NCI-H226 (cell line): ENCODE measurements around the gene ST6GALNAC3.
"Not testable (repeated sequence)": the region's sequence is repeated elsewhere in the genome, so short reads cannot be mapped to it uniquely, and the experiment has no call there.

ENCODE experiments used
- DNase-seq: peaks from one replicate; pipeline ENCODE4 v3.0.0-alpha.2; 2015

The ST6GALNAC3 gene

GRCh38 chr1:76593141-76593540 lies 518.6 kb downstream of the ST6GALNAC3 start:
- DNase-seq, result no peak

GRCh38 chr1:76593618-76594017 lies 519.1 kb downstream of the ST6GALNAC3 start:
- DNase-seq, result no peak

- no peak for DNase-seq
Observed at GRCh38 chr1:76595024-76595423, 520.5 kb downstream of the ST6GALNAC3 start.

GRCh38 chr1:76601465-76601864 lies 526.9 kb downstream of the ST6GALNAC3 start:
- DNase-seq, result no peak

- DNase-seq, result no peak
Observed at GRCh38 chr1:76607717-76608116, 533.2 kb downstream of the ST6GALNAC3 start.

- no peak for DNase-seq
Observed at GRCh38 chr1:76611770-76612445, 537.4 kb downstream of the ST6GALNAC3 start.

GRCh38 chr1:76613886-76614285 lies 539.3 kb downstream of the ST6GALNAC3 start:
- DNase-seq, result no peak

- DNase-seq, result no peak
Observed at GRCh38 chr1:76615253-76616035, 540.9 kb downstream of the ST6GALNAC3 start.

- no peak for DNase-seq
Observed at GRCh38 chr1:76620371-76620770, 545.8 kb downstream of the ST6GALNAC3 start.

GRCh38 chr1:76622774-76623528 lies 548.4 kb downstream of the ST6GALNAC3 start:
- no peak for DNase-seq

- DNase-seq, result no peak
Observed at GRCh38 chr1:76625886-76626678, 551.5 kb downstream of the ST6GALNAC3 start.

GRCh38 chr1:76627498-76627897 lies 553.0 kb downstream of the ST6GALNAC3 start:
- no peak for DNase-seq

GRCh38 chr1:76627901-76628300 lies 553.4 kb downstream of the ST6GALNAC3 start:
- DNase-seq, result no peak

GRCh38 chr1:76632136-76632535 lies 557.6 kb downstream of the ST6GALNAC3 start:
- no peak for DNase-seq

- no peak for DNase-seq
Observed at GRCh38 chr1:76635784-76636183, 561.2 kb downstream of the ST6GALNAC3 start.

GRCh38 chr1:76639181-76639580 lies 564.6 kb downstream of the ST6GALNAC3 start:
- no peak for DNase-seq

- no peak for DNase-seq
Observed at GRCh38 chr1:76640092-76640491, 565.5 kb downstream of the ST6GALNAC3 start.

- no peak for DNase-seq
Observed at GRCh38 chr1:76640723-76641122, 566.2 kb downstream of the ST6GALNAC3 start.

- no peak for DNase-seq
Observed at GRCh38 chr1:76644139-76644538, 569.6 kb downstream of the ST6GALNAC3 start.

GRCh38 chr1:76652860-76653259 lies 578.3 kb downstream of the ST6GALNAC3 start:
- not testable (repeated sequence) for DNase-seq

- no peak for DNase-seq
Observed at GRCh38 chr1:76657623-76658022, 583.1 kb downstream of the ST6GALNAC3 start.

- no peak for DNase-seq
Observed at GRCh38 chr1:76659171-76659940, 584.8 kb downstream of the ST6GALNAC3 start.
